Tongue (tissue), 2 donors: ENCODE data around the gene THSD4. TPM values are rescaled to one million over a fixed set of nuclear protein-coding genes. Genes with fewer than 3 reads are reported as not detected.

ENCODE experiments used
- DNase-seq: peaks from one replicate; pipeline ENCODE4 v3.0.0-alpha.2; 2015
- total RNA-seq: library from RNA; depleted of rRNA; stranded (reverse); fragments of >200 nt; gene quantifications from one replicate; pipeline ENCODE4 v1.2.3, GENCODE V29; 2014

The THSD4 gene
- total RNA-seq, 1 donor from 2014 or later = 43.2 TPM

DNA sequence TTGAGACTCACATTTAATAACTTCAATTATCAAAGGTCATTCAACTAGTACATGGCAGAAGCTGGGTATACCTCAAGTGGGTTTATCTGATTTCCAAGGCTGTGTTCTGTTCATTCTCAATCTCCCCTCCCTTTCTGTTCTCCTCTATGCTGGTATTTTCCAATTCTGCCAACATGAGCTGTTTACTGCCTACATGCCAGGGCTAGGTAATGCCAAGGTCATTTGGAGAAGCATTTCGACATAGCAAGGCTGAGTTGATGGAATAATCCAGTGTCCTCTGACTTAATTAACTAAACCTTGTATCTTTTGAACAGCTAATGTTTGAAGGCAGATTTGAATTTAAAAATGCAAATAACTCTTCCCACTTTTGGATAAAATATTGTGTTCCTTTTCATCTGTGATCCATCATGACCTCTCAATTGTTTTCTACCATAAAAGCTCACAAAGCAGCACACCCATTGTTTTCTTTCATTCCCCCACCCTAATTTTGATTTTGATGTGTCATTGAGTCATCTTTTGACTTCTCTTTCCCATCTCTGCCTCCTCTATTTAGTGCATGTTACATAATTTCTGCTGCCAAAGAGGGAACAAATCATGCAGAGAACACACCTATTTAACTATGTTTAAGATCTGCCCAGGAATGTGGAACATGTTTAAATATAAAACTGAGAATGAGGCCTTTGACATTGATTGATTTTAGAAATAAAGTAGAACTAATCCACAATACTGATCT is 386.2 kb downstream of the THSD4 start:
- DNase-seq = no peak

DNA sequence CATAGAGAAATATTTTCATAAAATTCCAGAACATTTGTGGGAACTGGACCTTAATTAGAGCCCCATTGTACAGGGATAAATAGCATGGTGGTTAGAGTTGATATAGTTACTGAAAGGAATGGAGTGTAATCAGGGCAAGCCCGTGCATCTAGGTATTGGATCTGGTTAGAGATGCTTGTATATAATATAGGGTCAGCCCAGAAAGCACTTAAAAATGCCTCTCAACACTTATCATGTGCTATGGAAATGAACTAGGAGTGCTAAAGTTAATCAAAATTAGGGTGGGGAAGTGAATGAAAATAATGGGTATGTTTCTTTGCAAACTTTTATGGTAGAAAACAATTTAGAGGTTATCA is 386.8 kb downstream of the THSD4 start:
- DNase-seq = no peak

DNA sequence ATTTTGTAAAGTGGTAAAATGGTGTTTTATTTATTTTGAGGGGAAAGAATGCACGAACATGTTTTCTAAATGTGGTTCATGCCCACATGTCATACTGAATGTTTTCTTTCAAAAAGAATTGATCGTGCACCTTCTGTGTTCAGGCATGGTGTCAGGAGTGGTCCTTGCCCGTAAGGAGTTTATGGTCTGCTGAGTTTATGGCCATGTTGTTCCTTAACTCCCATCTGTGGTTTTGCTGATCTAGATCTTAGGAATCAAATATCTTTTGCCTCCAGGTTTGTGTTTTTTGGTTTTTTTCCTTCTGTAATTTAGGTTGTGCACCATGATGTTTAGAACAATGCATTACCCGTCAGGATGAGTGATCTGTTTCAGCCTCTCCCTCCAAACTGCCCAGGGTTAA is 390.7 kb downstream of the THSD4 start:
- no peak for DNase-seq

DNA sequence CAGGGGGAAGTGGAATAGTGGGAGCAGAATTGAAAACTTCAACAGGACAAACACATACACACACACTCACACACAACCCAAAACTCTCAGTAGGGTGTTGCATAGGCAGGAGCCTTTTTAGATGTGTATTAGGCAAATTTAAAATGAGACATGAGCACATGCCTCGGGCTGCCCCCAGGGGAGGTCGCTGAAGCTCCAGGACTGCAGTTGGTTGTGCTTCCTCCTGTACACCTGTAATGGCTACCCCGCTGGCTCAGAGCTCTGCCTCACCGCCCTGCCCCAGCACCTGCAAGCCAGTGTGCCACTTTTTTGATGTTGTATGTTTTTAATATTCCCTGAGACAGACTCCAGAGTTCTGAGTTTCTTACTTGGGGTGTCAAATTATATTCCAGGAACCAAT is 391.7 kb downstream of the THSD4 start:
- DNase-seq = no peak

DNA sequence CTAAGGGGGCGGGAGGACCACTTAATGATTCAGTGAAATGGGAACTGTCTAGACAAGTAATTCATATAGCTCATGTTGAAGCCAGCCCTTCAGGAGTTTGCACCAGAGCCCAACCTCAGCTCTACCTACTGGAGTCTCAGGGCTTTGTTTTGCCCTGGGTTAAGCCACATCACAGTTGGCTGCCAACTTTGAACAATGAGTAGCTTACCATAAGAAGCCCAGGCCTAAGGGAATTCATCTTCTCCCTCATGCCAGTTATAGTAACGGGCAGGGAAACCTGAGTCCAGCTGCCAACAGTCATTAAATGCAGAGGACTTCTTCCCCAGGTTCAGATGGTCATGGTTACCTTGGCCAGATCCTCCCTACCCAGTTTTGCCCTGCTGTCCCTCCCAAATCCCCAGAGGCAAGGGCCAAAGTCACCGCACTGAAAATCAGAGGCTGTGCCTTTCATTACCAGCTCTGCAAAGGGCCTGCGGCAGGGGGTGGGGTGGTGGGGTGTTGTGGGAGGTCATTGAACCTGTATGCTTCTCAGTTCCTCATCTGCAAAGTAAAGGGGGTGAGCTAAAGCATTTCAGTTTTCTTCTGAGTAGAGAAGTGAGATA is 392.9 kb downstream of the THSD4 start:
- DNase-seq = no peak

DNA sequence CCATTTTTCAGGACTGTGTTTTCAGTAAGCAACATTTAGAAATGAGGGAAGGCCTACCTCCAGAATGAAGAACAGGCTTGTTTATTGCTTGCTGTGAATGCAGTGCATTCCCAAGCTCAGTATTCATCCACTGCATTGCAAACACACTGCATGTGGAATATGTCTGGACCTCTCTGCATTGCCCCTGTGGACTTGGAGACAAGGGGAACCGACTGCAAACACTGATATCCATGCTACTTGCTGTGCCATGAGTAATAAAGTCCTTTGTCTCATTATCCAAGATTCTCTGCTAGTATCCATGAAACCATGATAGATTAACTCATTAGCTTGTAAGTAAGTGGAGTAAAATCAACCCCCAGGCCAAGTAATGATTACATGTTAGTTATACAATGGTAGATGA is 393.9 kb downstream of the THSD4 start:
- DNase-seq = no peak

DNA sequence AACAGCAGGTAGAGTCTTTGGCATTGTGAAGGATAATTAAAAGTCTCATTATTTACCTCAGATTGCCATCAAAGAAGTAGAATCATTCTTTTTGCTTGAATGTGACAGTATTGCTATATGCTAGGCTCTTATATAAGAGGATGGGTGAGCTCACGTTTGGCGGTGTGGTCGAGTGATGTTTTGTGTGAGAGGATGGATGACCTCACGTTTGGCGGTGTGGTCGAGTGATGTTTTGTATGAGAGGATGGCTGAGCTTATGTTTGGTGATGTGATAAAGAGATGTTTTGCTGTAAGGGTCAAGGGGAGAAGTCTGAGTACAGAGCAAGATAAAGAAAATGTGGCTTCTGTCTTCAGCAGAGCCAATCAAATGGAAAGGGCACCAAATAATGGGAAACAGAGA is 395.5 kb downstream of the THSD4 start:
- no peak for DNase-seq

DNA sequence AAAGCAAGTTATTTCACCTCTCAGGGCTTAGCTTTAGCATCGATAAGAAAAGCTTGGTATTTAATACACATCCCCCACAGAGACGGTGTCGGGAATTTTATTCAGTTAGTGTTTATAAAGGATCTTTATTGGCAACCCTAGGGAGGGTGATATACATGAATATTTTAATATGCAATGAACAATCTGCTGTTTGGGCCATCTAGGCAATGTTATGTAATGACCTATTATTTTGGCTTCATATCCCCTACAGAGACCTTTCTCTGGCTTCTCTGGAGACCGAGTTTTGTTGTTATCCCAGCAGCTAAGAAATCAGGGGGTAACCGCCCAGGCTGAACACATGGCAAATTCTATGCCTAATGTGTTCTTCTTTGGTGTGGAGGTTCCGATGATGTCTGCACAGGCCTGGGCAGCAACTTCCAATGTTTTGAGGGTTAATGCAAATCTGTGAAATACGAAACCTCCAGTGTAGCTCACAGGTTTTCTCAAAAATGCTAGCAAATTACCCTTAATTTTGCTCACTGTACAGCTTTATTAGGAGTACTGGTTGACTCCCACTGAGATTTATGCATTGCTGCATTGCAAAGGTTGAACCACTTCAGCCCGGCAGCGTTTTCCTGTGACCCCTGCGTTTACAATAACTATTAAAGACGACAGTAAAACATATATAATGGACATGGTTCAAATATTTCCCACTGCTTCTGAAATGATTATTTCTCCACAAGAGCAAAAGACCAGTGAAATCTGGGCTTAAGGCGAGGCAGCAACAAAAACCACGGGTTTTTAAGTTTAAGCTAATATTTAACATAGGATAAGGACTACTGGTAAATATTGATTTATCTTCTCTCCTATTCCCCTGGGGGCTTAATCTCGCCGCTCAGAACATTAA is 396.8 kb downstream of the THSD4 start:
- peak; percentile 32 for DNase-seq

DNA sequence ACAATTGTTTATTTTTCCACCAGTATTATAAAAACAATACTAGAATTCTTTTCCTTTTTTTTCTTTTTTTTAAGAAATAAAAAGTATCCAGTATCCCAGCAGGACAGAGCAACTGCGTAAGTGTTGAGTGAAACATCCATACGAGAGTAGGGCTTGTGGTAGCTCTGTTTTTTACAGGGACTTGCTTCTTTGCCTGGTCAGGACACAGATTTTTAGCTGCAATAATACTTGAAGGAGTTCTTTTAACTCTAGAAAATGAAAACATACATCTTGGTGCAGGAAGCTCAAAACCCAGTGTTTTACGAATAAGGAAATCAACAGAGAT is 397.4 kb downstream of the THSD4 start:
- DNase-seq = peak; percentile 52

DNA sequence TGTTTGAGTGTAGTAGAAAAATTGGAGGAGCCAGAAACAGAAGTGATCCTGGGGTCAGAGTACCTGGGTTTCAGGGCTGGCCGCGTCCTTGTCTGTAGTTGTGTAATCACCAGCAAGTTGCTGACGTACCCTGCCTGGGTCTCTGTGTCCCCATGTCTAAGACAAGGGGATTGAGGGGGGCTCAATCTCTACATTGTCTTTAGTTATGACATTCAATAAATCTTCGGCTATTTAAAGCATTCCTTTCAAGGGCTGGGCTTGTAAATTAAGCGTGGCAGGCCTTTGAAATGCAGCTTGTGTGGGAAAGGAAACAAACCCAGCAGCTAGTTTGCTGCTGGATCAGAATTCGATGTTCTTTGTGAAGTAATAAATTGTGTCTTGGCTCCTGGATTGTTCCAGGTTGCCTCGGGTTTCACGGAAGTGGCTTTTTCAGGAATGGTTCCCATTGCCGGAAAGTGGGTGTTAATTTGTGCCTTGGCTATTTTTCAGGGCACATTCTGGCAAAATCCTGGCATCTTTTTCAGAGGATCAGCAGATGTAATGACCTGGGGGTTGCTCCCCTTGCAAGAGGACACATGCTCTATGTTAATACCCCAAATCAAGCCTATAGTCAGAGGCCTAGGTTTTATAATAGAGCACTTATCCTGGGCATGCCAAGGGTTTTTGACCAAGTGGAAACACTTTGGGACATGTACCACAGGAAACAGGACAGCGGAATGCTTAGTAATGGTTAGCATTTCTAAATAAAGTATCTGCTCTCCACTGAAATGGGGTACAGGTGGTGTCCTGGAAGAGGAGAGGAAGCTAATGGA is 400.3 kb downstream of the THSD4 start:
- DNase-seq = no peak

DNA sequence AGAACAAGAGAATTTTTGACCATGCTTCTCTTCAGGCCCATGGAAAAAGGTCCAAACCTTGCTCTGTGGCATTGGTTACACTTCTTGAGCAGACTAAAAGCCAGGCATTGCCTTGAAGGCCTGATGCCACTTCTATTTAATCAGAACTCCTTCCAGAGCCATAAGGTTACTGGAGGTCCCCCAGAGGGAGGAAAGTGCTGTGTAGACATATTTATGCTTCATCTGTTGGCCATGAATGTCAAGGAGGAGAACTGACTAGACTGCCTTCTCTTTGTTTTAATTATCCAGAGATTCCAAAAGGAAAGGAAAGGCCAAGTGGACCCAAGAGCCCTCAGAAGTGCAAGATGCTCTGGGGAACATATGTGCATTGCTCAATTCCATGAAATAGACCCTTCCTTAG is 402.5 kb downstream of the THSD4 start:
- no peak for DNase-seq

DNA sequence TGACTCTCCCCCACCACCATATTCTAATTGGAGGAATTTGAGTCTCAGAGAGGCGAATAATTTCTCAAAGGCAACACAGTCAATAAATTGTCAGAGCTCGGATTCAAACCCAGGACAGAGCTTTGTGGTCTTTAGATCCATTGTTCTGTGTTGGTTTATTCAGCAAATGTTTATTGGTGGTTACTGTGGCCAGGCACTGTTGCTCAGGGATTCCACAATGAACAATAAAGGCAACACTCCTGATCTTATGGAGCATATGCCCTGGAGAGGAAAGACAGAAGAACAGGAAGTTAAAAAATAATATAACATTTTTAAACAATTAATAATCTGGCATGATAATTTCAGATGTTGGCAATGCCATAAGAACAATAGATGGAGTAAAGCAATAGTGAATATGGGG is 403.4 kb downstream of the THSD4 start:
- no peak for DNase-seq

DNA sequence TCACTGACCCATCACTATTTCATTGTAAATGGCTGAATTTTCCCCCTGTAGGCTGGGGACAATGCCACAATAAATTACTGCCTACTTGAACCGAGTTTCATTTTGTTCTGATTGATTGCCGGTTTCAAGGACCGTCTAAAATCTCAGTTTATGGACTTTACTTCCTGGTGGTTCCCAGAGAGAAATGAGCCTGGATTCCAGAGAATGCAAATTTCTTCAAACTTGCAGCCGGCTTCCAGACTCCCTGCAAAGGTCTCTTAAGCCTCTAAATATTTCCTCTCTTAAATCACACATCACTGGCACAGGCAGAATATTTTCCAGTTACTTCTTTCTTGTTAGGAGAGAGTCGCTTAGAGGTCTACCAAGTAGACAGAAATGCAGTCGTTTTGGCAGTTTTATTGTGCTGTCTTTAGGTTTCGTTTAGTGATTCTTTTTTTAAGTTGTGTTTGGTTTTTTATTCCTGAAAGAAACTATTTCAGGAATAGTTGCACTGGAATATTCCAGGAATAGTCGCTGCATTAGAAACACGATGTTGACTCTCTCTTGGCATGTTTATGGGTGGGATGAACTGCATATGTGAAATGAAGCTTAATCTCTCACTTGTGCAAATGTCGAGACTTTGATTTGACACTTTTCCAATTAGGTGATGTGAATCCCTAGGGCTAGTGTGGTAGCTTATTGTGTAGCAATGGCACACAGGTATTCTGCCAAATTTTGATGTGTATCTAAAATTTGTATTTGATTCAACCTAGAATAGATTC is 411.0 kb downstream of the THSD4 start:
- DNase-seq = peak; percentile 40

DNA sequence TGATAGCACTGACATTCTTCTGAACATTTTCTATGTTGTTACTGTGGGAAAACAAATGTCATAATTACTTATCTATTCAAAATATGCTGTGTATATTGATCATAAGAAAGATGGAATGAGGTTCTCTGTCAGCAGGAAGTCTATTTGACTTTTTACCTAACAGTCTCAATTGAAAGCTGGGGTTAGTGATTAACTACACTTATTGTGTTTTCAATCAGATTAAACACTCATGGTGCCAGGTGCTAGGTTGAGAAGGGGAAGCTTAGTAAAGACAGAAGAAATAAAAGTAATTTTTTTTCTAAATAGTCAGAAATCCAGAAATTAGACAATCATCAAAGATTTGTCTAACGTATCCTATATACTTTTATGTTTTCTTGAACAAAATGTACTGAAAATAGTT is 414.1 kb downstream of the THSD4 start:
- DNase-seq = no peak

DNA sequence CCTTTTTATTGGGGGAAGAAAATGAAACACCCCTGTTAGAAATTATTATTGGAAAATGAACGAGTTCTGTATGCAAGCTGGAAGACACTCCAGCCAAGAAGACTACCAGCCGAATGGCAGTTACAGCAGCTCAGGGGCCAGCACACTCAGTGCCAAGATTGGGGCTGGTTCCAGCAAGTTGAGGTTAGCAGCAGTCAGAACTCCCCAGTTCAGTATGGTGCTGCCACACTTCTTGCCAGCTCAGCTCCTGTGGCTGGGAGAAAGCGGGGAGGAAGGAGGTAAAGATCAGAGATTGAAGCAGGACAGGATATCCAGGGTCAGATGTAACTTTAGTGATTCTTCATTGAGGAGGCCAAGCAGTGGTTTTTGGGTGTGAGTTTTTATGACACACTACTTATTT is 414.8 kb downstream of the THSD4 start:
- no peak for DNase-seq

DNA sequence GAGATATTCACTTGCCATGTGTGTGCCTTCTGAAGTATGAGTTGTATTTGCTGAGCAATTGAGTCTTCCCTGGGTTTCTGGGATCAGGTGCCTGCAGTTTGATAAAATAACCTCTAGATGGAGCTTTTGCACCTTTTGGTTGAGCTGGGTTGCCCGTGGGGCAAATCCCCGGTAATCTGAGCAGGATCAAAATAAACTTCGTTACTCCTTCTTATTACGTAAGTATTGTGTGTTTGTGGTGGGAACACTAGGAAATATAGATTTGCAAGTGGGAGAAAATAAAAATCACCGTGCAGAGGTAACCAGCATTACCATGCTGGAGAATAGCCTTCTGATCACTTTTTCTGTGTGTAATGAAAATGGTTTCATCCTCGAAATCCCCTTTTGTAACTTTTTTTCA is 417.7 kb downstream of the THSD4 start:
- DNase-seq = no peak

DNA sequence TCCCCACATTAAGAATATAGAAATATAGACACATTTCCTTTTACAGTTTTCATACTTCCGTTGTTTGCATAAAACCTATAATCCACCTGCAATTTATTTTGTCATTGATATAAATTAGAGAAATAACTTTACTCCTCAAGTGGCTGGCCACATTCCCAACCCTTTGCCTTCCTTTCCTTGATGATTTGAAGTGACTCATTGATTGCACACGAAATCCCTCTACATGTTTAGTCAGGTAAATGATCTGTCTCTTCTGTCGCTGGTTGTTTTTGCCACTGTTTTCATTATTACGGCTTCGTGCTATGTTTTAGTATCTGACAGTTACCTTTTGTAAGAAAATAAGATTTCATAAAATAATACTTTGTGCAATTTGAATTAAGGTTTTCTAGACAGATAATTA is 422.9 kb downstream of the THSD4 start:
- DNase-seq = no peak

DNA sequence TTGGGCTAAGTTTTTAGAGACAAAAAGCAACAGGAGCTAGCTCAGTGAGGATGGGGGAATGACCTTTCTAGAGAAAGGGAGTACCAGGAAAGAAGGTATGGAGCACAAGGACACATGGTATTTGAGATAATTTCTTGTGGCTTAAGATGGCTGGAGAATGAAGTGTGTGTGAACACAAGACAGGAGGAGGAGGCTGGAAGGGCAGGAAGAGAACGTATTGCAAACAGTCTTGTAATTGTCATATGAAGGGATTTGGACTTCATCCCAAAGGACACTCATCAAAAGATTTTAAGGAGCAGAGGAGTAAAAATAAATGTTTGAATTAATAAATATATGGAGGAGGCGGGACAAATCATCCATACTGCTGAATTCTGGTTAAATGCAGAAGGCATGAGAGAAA is 426.5 kb downstream of the THSD4 start:
- DNase-seq = no peak

DNA sequence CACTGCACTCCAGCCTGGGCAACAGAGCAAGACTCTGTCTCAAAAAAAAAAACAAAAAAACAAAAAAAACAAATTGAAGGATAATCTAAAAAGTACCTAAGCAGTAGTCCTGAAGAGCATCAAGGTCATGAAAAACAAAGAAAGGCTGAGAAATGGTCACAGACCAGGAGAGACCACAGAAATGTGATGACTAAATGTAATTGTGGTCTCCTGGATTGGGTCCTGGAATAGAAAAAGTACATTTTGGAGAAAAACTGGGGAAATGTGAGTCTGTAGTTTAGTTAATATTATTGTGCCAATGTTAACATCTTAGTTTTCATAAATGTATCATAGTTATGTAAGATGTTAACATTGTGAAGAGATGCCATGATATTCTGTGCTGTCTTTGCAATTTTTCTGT is 427.6 kb downstream of the THSD4 start:
- DNase-seq = no peak

DNA sequence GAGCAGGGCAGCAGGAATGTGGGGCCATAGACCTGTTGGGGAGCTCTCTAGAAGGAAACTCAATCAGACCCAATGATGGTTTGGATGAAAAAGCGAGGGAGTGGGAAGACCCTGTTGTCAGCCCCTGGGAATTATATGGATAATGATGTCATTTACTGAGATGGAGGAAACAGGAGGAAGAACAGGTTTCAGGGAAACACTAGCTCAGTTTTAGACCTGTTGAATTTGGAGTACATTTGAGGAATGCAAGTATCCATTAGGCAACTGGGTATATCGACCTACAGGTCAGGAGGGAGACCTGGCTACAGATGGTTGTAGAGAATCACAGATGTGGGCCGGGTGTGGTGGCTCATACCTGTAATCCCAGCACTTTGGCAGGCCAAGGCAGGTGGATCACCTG is 428.1 kb downstream of the THSD4 start:
- no peak for DNase-seq

DNA sequence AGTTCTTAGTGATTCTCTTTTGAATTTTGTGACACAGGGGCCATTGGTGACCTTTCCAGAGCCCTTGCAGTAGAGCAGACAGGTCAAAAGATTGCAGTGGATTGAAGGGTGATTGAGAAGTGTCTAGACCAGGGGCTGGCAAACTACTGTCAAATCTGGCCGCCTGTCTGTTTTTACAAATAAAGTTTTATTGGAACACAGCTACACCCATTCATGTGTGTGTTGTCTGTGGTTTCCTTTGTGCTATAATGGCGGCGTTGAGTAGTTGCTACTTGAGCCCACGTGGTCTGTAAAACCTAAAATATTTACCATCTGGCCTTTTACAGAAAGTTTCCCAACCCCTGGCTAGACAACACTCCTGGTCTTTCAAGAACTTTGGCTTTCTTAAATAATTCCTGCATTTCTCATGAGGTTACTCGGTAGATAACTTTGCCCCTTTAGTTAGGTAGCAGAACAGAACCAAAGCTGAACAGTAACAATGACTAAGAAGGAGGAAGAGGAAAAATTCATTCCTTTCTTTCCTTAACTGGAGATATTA is 430.0 kb downstream of the THSD4 start:
- DNase-seq = no peak

DNA sequence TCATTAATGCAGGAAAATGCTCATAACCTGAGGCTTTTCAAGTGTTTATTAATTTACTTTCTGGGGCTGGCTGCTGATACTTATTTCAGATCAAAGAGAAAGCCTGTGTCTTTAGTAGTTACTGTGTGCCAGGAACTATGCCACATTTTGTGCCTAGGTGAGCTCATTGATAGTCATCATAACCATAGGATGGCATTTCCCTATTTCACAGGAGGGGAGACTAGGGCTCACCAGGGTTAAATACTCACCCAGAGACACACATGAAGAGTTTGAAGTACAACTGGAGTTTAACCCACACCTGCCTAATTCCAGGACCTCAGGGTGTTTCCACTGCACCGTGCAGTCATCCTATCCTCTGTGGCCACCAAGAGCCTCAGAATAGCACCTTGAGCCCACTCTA is 430.7 kb downstream of the THSD4 start:
- no peak for DNase-seq
